K562 (cell line): ENCODE measurements around the gene VWA7. TPM values are rescaled to one million over a fixed set of nuclear protein-coding genes. Genes with fewer than 3 reads are reported as not detected.

ENCODE experiments used
- ARHGAP35 ChIP-seq: fragments of 450-650 bp; IDR thresholded peaks from 2 replicates; pipeline ENCODE4 v1.6.1; 2018; ENCODE audit not compliant: partially characterized antibody
- E2F3 ChIP-seq: fragments of 250-450 bp; sonication (Bioruptor Pico); IDR thresholded peaks from 2 replicates; pipeline ENCODE4 v1.4.0; 2020; ENCODE audit warnings: mild to moderate bottlenecking
- FOXA3 ChIP-seq, 2 experiments: fragments of 450-650 bp in 1 of 2; sonication (generic) in 1 of 2; formaldehyde crosslinking; IDR thresholded peaks in 1 of 2; conservative IDR thresholded peaks in 1 of 2; 2 replicates each; pipeline versions ENCODE4 v1.4.0 to v1.8.0; 2020 to 2022; ENCODE audit warnings: mild to moderate bottlenecking in 2 of 2, missing genetic modification reagents in 1 of 2
- FOXP1 ChIP-seq: sonication (generic); formaldehyde crosslinking; IDR thresholded peaks from 2 replicates; pipeline ENCODE4 v1.8.0; 2022; ENCODE audit warnings: mild to moderate bottlenecking, missing genetic modification reagents
- HCFC1 ChIP-seq: IDR thresholded peaks from 2 replicates; pipeline ENCODE4 v1.6.1; 2012; ENCODE audit warnings: low read depth, low read length, improper control_type of control experiment
- JUN ChIP-seq, 2 experiments: sonication (generic) in 1 of 2; formaldehyde crosslinking in 1 of 2; IDR thresholded peaks; 2 replicates each; pipeline versions ENCODE4 v1.6.1 to v1.8.0; 2012 to 2022; ENCODE audit warnings: borderline replicate concordance in 2 of 2, mild to moderate bottlenecking in 2 of 2, improper control_type of control experiment in 1 of 2, low read depth in 1 of 2, low read length in 1 of 2, missing genetic modification reagents in 1 of 2
- KHSRP ChIP-seq: fragments of 450-650 bp; IDR thresholded peaks from 2 replicates; pipeline ENCODE4 v1.6.1; 2017
- NCOR1 ChIP-seq: fragments of 450-650 bp; IDR thresholded peaks from 2 replicates; pipeline ENCODE4 v1.6.1; 2016; ENCODE audit warnings: mild to moderate bottlenecking, moderate library complexity
- NR3C1 ChIP-seq: sonication (generic); formaldehyde crosslinking; IDR thresholded peaks from 2 replicates; pipeline ENCODE4 v1.8.1; 2022; ENCODE audit warnings: missing genetic modification reagents
- ZFX ChIP-seq: sonication (generic); formaldehyde crosslinking; IDR thresholded peaks from 2 replicates; pipeline ENCODE4 v1.8.0; 2022; ENCODE audit warnings: mild to moderate bottlenecking, missing genetic modification reagents, moderate library complexity
- ZNF197 ChIP-seq: fragments of 200-800 bp; sonication (Bioruptor generic); IDR thresholded peaks from 2 replicates; pipeline ENCODE4 v1.6.1; 2016; ENCODE audit warnings: low read depth, missing genetic modification characterization, missing compliant biosample characterization
- ZNF785 ChIP-seq: fragments of 250-450 bp; sonication (Bioruptor Pico); IDR thresholded peaks from 2 replicates; pipeline ENCODE4 v1.4.0; 2020; ENCODE audit warnings: mild to moderate bottlenecking
- ZSCAN29 ChIP-seq: fragments of 450-650 bp; IDR thresholded peaks from 2 replicates; pipeline ENCODE4 v1.6.1; 2017
- polyA plus RNA-seq, 8 experiments: library from polyadenylated mRNA; depleted of rRNA in 4 of 8; stranded (reverse) in 5 of 8; unstranded in 3 of 8; fragments of >200 nt; fragmentation: Nextera tagmentation in 2 of 8; fragmentation: Illumina TruSeq in 1 of 8; extraction: Ambion mirVana in 2 of 8; extraction: Trizol in 1 of 8; gene quantifications; 2 replicates each; pipeline versions ENCODE4 v1.2.1 to v1.2.3, GENCODE V29; 2011 to 2014; ENCODE audit warnings: inconsistent platforms in 1 of 8, missing spikeins in 1 of 8
- total RNA-seq, 7 experiments: library from RNA; depleted of rRNA in 6 of 7; stranded (reverse); fragments of >200 nt in 6 of 7; fragmentation: Illumina TruSeq in 2 of 7; extraction: Trizol in 2 of 7; gene quantifications; 2 replicates each; pipeline versions ENCODE4 v1.2.1 to v1.2.3, GENCODE V29; 2011 to 2021; ENCODE audit warnings: low replicate concordance in 1 of 7
- TF ChIP-seq, protein P1 (sequence below): fragments of 250-450 bp; sonication (Bioruptor Pico); IDR thresholded peaks from 2 replicates; pipeline ENCODE4 v1.9.0; 2021; ENCODE audit warnings: mild to moderate bottlenecking
- TF ChIP-seq, protein P2 (sequence below): fragments of 250-450 bp; sonication (Bioruptor Pico); IDR thresholded peaks from 2 replicates; pipeline ENCODE4 v1.5.0; 2022; ENCODE audit warnings: mild to moderate bottlenecking
- TF ChIP-seq, protein P3 (sequence below): sonication (generic); formaldehyde crosslinking; IDR thresholded peaks from 2 replicates; pipeline ENCODE4 v1.8.1; 2023; ENCODE audit warnings: mild to moderate bottlenecking, missing genetic modification reagents
- TF ChIP-seq, protein P4 (sequence below): fragments of 450-650 bp; IDR thresholded peaks from 2 replicates; pipeline ENCODE4 v1.6.1; 2016; ENCODE audit warnings: missing biosample characterization, missing genetic modification characterization
- TF ChIP-seq, protein P5 (sequence below): fragments of 450-650 bp; IDR thresholded peaks from 2 replicates; pipeline ENCODE4 v1.6.1; 2018; ENCODE audit not compliant: partially characterized antibody

Gene VWA7
- total and polyA plus RNA-seq, 9 of the 15 experiments (the other 6 are each of a cell fraction or from before 2014, with no cell fraction given), result 0.18 to 2.9 (median 0.95) TPM

DNA sequence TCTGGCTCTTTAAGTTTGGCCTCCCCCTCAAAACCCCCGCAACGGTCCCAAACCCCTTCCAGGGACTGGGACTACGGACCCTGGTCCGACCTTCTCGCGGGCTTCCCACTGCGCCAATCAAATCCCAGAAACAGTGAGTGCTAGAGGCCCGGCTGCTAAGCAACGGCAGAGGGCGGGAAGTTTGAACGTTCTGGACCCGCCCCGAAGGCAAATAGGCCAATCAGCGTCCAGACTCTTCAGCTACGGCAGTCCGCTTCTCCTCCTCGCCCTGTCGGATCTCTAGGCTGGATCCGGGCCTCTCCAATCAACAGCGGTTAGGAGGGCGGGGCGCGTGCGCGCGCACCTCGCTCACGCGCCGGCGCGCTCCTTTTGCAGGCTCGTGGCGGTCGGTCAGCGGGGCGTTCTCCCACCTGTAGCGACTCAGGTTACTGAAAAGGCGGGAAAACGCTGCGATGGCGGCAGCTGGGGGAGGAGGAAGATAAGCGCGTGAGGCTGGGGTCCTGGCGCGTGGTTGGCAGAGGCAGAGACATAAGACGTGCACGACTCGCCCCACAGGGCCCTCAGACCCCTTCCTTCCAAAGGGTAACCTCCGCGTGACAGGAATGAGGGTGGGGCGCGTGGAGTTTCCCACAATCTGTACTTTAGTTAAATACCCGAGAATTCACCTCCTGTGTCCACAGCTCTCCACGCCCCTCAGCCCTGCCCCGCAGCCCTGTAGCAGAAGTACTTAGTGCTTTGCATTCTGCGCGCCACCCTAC lies 37.3 kb downstream of the VWA7 start, which contains the start of gene MSH5 (continued):
- TF ChIP-seq, protein P1, sequence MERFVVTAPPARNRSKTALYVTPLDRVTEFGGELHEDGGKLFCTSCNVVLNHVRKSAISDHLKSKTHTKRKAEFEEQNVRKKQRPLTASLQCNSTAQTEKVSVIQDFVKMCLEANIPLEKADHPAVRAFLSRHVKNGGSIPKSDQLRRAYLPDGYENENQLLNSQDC (CRISPR knock-in tag), result no peak
- TF ChIP-seq ZFX (CRISPR knock-in tag) (no peak), ZNF197 (CRISPR knock-in tag) (no peak), E2F3 (peak; percentile 99), FOXA3 (CRISPR knock-in tag; conservative IDR thresholded peaks at IDR 0.05 in 1 of 2, IDR thresholded peaks at IDR 0.05 in 1 of 2) (peak in 1 of 2 experiments; percentile 95; a peak in 2 of 4 replicates), FOXP1 (CRISPR knock-in tag) (peak; percentile 100), HCFC1 (no peak; the same call in 1 of the 2 replicates), ZNF785 (no peak), ZSCAN29 (0 out of 2 replicates have a peak, but pooled peaks have one; percentile 62), NCOR1 (no peak), KHSRP (no peak), ARHGAP35 (no peak), JUN (IDR thresholded peaks at IDR 0.05; ENCODE audit: borderline replicate concordance, low read depth, low read length) (peak; percentile 71; the same call in 1 of the 2 replicates), JUN (CRISPR knock-in tag; IDR thresholded peaks at IDR 0.05; ENCODE audit: borderline replicate concordance) (peak; percentile 98; the same call in 1 of the 2 replicates), NR3C1 (no peak)
- TF ChIP-seq, protein P2, sequence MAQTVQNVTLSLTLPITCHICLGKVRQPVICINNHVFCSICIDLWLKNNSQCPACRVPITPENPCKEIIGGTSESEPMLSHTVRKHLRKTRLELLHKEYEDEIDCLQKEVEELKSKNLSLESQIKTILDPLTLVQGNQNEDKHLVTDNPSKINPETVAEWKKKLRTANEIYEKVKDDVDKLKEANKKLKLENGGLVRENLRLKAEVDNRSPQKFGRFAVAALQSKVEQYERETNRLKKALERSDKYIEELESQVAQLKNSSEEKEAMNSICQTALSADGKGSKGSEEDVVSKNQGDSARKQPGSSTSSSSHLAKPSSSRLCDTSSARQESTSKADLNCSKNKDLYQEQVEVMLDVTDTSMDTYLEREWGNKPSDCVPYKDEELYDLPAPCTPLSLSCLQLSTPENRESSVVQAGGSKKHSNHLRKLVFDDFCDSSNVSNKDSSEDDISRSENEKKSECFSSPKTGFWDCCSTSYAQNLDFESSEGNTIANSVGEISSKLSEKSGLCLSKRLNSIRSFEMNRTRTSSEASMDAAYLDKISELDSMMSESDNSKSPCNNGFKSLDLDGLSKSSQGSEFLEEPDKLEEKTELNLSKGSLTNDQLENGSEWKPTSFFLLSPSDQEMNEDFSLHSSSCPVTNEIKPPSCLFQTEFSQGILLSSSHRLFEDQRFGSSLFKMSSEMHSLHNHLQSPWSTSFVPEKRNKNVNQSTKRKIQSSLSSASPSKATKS (CRISPR knock-in tag), result no peak
- TF ChIP-seq, protein P3, sequence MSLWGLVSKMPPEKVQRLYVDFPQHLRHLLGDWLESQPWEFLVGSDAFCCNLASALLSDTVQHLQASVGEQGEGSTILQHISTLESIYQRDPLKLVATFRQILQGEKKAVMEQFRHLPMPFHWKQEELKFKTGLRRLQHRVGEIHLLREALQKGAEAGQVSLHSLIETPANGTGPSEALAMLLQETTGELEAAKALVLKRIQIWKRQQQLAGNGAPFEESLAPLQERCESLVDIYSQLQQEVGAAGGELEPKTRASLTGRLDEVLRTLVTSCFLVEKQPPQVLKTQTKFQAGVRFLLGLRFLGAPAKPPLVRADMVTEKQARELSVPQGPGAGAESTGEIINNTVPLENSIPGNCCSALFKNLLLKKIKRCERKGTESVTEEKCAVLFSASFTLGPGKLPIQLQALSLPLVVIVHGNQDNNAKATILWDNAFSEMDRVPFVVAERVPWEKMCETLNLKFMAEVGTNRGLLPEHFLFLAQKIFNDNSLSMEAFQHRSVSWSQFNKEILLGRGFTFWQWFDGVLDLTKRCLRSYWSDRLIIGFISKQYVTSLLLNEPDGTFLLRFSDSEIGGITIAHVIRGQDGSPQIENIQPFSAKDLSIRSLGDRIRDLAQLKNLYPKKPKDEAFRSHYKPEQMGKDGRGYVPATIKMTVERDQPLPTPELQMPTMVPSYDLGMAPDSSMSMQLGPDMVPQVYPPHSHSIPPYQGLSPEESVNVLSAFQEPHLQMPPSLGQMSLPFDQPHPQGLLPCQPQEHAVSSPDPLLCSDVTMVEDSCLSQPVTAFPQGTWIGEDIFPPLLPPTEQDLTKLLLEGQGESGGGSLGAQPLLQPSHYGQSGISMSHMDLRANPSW (CRISPR knock-in tag), result peak; percentile 96
- TF ChIP-seq, protein P4, sequence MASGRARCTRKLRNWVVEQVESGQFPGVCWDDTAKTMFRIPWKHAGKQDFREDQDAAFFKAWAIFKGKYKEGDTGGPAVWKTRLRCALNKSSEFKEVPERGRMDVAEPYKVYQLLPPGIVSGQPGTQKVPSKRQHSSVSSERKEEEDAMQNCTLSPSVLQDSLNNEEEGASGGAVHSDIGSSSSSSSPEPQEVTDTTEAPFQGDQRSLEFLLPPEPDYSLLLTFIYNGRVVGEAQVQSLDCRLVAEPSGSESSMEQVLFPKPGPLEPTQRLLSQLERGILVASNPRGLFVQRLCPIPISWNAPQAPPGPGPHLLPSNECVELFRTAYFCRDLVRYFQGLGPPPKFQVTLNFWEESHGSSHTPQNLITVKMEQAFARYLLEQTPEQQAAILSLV (tag), result no peak
- TF ChIP-seq, protein P5, sequence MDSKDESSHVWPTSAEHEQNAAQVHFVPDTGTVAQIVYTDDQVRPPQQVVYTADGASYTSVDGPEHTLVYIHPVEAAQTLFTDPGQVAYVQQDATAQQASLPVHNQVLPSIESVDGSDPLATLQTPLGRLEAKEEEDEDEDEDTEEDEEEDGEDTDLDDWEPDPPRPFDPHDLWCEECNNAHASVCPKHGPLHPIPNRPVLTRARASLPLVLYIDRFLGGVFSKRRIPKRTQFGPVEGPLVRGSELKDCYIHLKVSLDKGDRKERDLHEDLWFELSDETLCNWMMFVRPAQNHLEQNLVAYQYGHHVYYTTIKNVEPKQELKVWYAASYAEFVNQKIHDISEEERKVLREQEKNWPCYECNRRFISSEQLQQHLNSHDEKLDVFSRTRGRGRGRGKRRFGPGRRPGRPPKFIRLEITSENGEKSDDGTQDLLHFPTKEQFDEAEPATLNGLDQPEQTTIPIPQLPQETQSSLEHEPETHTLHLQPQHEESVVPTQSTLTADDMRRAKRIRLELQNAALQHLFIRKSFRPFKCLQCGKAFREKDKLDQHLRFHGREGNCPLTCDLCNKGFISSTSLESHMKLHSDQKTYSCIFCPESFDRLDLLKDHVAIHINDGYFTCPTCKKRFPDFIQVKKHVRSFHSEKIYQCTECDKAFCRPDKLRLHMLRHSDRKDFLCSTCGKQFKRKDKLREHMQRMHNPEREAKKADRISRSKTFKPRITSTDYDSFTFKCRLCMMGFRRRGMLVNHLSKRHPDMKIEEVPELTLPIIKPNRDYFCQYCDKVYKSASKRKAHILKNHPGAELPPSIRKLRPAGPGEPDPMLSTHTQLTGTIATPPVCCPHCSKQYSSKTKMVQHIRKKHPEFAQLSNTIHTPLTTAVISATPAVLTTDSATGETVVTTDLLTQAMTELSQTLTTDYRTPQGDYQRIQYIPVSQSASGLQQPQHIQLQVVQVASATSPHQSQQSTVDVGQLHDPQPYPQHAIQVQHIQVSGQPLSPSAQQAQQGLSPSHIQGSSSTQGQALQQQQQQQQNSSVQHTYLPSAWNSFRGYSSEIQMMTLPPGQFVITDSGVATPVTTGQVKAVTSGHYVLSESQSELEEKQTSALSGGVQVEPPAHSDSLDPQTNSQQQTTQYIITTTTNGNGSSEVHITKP, result no peak
